ENCODE data around the gene NHS.

GRCh38 chrX:17738737-17739535 lies 363.9 kb downstream of the NHS start:
- TF ChIP-seq CTCF (IDR thresholded peaks at IDR 0.05) (no peak), POLR2A (IDR thresholded peaks at IDR 0.05) (no peak)
